HepG2 (cell line): ENCODE data around the gene IL1RAP. TPM values are rescaled to one million over a fixed set of nuclear protein-coding genes. Genes with fewer than 3 reads are reported as not detected.

Source experiments
- ATAC-seq: fragments of 200-7000 bp; cut with Tn5 transposase; 3 replicates; pipeline ENCODE4 v1.9.1; 2020; ENCODE audit warnings: mild to moderate bottlenecking, moderate library complexity
- BruUV-seq: library from RNA; stranded (reverse); fragments of 400-500 nt; replicated peaks from 2 replicates; lab custom pipeline; 2021; lab: Mats Ljungman, UMichigan
- CTCF ChIA-PET: fragments of 300-600 bp; formaldehyde crosslinking; extraction: SDS; loops from one replicate; lab custom pipeline; 2021; ENCODE audit warnings: low total read pairs, inconsistent platforms, low intra/inter-chr PET ratio; lab: Yijun Ruan, JAX
- POLR2A ChIA-PET: fragments of 350-600 bp; sonication (Branson Sonifier 250); formaldehyde crosslinking; loops from one replicate; lab custom pipeline; 2020; ENCODE audit warnings: antibody characterized with exemption, inconsistent platforms; lab: Yijun Ruan, JAX
- DNase-seq: peaks from one replicate; pipeline ENCODE4 v3.0.0-alpha.2; 2015; ENCODE audit warnings: low spot score
- FAIRE-seq: peaks from 3 replicates; lab custom pipeline; 2011; peaks lifted over from hg19 to GRCh38; lab: Jason Lieb, UNC
- H2AFZ ChIP-seq: one replicate; pipeline ENCODE4 v1.6.1; 2011; ENCODE audit warnings: low read length, inconsistent platforms
- H3K27ac ChIP-seq: fragments of 300-600 bp; 3 replicates; pipeline ENCODE4 v1.8.0; 2011; ENCODE audit warnings: mixed run types, mild to moderate bottlenecking, mixed read lengths, low read length, inconsistent platforms; ENCODE audit not compliant: insufficient read depth; ENCODE audit errors: extremely low read length
- H3K27me3 ChIP-seq, 2 experiments: fragments of 200-600 bp in 1 of 2; 2 replicates in 1 of 2; 3 replicates in 1 of 2; pipeline versions ENCODE4 v1.6.0 to v1.8.0; 2011; ENCODE audit warnings: low read length in 2 of 2, mild to moderate bottlenecking in 2 of 2, moderate library complexity in 2 of 2, inconsistent platforms in 1 of 2; ENCODE audit not compliant: insufficient read depth in 2 of 2, control insufficient read depth in 1 of 2
- H3K36me3 ChIP-seq, 2 experiments: fragments of 200-600 bp in 1 of 2; replicated peaks in 1 of 2; 2 replicates in 1 of 2; 3 replicates in 1 of 2; pipeline versions ENCODE4 v1.5.1 to v1.8.0; 2011; ENCODE audit warnings: low read length in 2 of 2, inconsistent platforms in 1 of 2; ENCODE audit not compliant: insufficient read depth in 2 of 2, control insufficient read depth in 1 of 2
- H3K4me1 ChIP-seq: 2 replicates; pipeline ENCODE4 v1.5.1; 2012; ENCODE audit warnings: low read length, inconsistent platforms; ENCODE audit not compliant: insufficient read depth
- H3K4me2 ChIP-seq: 2 replicates; pipeline ENCODE4 v1.6.0; 2011; ENCODE audit warnings: low read depth, low read length, inconsistent platforms
- H3K4me3 ChIP-seq, 3 experiments: fragments of 200-600 bp in 1 of 3; sonication (generic), shearing (Covaris generic) in 1 of 3; replicated peaks in 1 of 3; 2 replicates each; pipeline ENCODE4 v1.5.1; 2011 to 2016; ENCODE audit warnings: low read length in 3 of 3, inconsistent platforms in 2 of 3, low read depth in 2 of 3, mild to moderate bottlenecking in 2 of 3, control low read depth in 1 of 3, mixed read lengths in 1 of 3; ENCODE audit not compliant: insufficient read depth in 1 of 3
- H3K79me2 ChIP-seq: one replicate; pipeline ENCODE4 v1.6.1; 2011; ENCODE audit warnings: low read length, inconsistent platforms; ENCODE audit not compliant: insufficient read depth
- H3K9ac ChIP-seq: 2 replicates; pipeline ENCODE4 v1.6.0; 2011; ENCODE audit warnings: mild to moderate bottlenecking, low read depth, low read length, inconsistent platforms; ENCODE audit not compliant: insufficient read depth
- H3K9me3 ChIP-seq: 2 replicates; pipeline ENCODE4 v1.5.1; 2012; ENCODE audit warnings: mild to moderate bottlenecking, low read length
- H4K20me1 ChIP-seq: 2 replicates; pipeline ENCODE4 v1.6.0; 2011; ENCODE audit warnings: inconsistent platforms, mild to moderate bottlenecking, low read length, moderate library complexity; ENCODE audit not compliant: insufficient read depth
- BCL6 ChIP-seq: IDR thresholded peaks from 2 replicates; pipeline ENCODE4 v1.6.1; 2016; ENCODE audit warnings: missing genetic modification reagents, missing compliant biosample characterization
- HNRNPH1 ChIP-seq: fragments of 200-400 bp; formaldehyde crosslinking; optimal IDR thresholded peaks from 2 replicates; pipeline ENCODE3; 2017; ENCODE audit warnings: mild to moderate bottlenecking, low read depth, low read length
- HOXD1 ChIP-seq: sonication (generic); formaldehyde crosslinking; IDR thresholded peaks from 2 replicates; pipeline ENCODE4 v1.5.0; 2020; ENCODE audit warnings: missing genetic modification reagents
- ZC3H13 ChIP-seq: sonication (generic); formaldehyde crosslinking; IDR thresholded peaks from 2 replicates; pipeline ENCODE4 v1.8.1; 2023; ENCODE audit warnings: mild to moderate bottlenecking, missing genetic modification reagents, moderate library complexity
- ZNF225 ChIP-seq: sonication (generic); formaldehyde crosslinking; IDR thresholded peaks from 2 replicates; pipeline ENCODE4 v1.4.0; 2020; ENCODE audit warnings: mild to moderate bottlenecking, missing genetic modification reagents
- ZNF264 ChIP-seq: sonication (generic); formaldehyde crosslinking; IDR thresholded peaks from 2 replicates; pipeline ENCODE4 v1.4.0; 2020; ENCODE audit warnings: missing genetic modification reagents
- ZNF30 ChIP-seq: sonication (generic); formaldehyde crosslinking; IDR thresholded peaks from 2 replicates; pipeline ENCODE4 v1.5.0; 2020; ENCODE audit warnings: mild to moderate bottlenecking, missing genetic modification reagents
- ZNF7 ChIP-seq: IDR thresholded peaks from 2 replicates; pipeline ENCODE4 v1.6.1; 2016; ENCODE audit warnings: missing biosample characterization, missing genetic modification reagents
- ZNF747 ChIP-seq: sonication (generic); formaldehyde crosslinking; IDR thresholded peaks from 2 replicates; pipeline ENCODE4 v1.8.1; 2023; ENCODE audit warnings: missing genetic modification reagents, mild to moderate bottlenecking, borderline replicate concordance
- ZNF775 ChIP-seq: sonication (generic); formaldehyde crosslinking; IDR thresholded peaks from 2 replicates; pipeline ENCODE4 v1.4.0; 2020; ENCODE audit warnings: missing genetic modification reagents, mild to moderate bottlenecking, moderate library complexity, borderline replicate concordance
- ZNF780A ChIP-seq: sonication (generic); formaldehyde crosslinking; IDR thresholded peaks from 2 replicates; pipeline ENCODE4 v1.8.0; 2022; ENCODE audit warnings: mild to moderate bottlenecking, missing genetic modification reagents, moderate library complexity
- WGBS: methylation state at CpG from one replicate; pipeline ENCODE4 v1.1.6; 2017; ENCODE audit warnings: low lambda C conversion rate; 5-methylcytosine and 5-hydroxymethylcytosine counted together
- in situ Hi-C: cut with HindIII; loops from 2 replicates; pipeline ENCODE4 v1.10.0; 2017; ENCODE audit warnings: low pct_unique_long_range_greater_than_20kb; ENCODE audit not compliant: extremely low pct_ligation_motif_present
- intact Hi-C: fragments of 100-400 bp; cut with micrococcal nuclease; formaldehyde crosslinking; loops from one replicate; pipeline ENCODE4 v1.10.0; 2022; ENCODE audit not compliant: unreplicated experiment
- polyA plus RNA-seq, 8 experiments: library from polyadenylated mRNA; depleted of rRNA in 3 of 8; stranded (reverse) in 7 of 8; unstranded in 1 of 8; fragments of >200 nt; fragmentation: Illumina TruSeq in 4 of 8; extraction: Trizol in 4 of 8; gene quantifications; 2 replicates each; pipeline versions ENCODE4 v1.2.1 to v1.2.3, GENCODE V29; 2011 to 2016; ENCODE audit warnings: low read depth in 4 of 8, missing spikeins in 1 of 8, mixed read lengths in 1 of 8; ENCODE audit not compliant: insufficient read depth in 1 of 8
- total RNA-seq, 5 experiments: library from RNA; depleted of rRNA; stranded (reverse); fragments of >200 nt; fragmentation: Illumina TruSeq; extraction: Trizol; gene quantifications; 2 replicates each; pipeline ENCODE4 v1.2.3, GENCODE V29; 2016; ENCODE audit warnings: low read depth in 1 of 5
- TF ChIP-seq, protein P1 (sequence below): sonication (generic); formaldehyde crosslinking; IDR thresholded peaks from 2 replicates; pipeline ENCODE4 v1.4.0; 2020; ENCODE audit warnings: missing genetic modification reagents, mild to moderate bottlenecking, borderline replicate concordance
- TF ChIP-seq, protein P2 (sequence below): sonication (generic); formaldehyde crosslinking; IDR thresholded peaks from 2 replicates; pipeline ENCODE4 v1.4.0; 2020; ENCODE audit warnings: missing genetic modification reagents

The IL1RAP gene
- total and polyA plus RNA-seq, 2 of the 13 experiments (the other 11 are each of a cell fraction or from before 2014, with no cell fraction given): 18.3 to 54.9 TPM

DNA sequence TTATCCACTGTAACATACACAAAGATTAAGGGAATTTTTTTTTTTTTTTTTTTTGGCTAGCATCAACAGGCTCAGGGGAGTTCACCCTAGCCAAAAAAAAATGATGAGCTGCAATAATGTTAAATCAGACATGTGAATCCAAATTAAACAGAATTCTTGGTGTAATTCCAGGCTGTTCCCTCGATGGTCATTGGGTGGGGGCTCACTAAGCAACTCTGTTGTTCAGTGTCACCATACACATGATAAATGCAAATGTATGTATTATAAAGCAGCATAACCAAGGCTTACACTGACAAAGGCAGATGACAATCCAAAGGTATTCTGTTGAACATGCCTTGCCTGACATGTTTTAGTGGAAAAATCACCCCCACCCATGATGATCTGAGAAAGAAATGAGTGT lies 29.0 kb downstream of the IL1RAP start (continued):
- TF ChIP-seq, protein P1, sequence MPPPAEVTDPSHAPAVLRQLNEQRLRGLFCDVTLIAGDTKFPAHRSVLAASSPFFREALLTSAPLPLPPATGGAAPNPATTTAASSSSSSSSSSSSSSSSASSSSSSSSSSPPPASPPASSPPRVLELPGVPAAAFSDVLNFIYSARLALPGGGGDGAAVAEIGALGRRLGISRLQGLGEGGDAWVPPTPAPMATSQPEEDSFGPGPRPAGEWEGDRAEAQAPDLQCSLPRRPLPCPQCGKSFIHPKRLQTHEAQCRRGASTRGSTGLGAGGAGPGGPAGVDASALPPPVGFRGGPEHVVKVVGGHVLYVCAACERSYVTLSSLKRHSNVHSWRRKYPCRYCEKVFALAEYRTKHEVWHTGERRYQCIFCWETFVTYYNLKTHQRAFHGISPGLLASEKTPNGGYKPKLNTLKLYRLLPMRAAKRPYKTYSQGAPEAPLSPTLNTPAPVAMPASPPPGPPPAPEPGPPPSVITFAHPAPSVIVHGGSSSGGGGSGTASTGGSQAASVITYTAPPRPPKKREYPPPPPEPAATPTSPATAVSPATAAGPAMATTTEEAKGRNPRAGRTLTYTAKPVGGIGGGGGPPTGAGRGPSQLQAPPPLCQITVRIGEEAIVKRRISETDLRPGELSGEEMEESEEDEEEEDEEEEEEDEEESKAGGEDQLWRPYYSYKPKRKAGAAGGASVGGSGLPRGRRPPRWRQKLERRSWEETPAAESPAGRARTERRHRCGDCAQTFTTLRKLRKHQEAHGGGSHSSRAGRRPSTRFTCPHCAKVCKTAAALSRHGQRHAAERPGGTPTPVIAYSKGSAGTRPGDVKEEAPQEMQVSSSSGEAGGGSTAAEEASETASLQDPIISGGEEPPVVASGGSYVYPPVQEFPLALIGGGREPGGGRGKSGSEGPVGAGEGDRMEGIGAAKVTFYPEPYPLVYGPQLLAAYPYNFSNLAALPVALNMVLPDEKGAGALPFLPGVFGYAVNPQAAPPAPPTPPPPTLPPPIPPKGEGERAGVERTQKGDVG (CRISPR knock-in tag): no peak
- TF ChIP-seq ZNF264 (CRISPR knock-in tag): no peak
- no peak for TF ChIP-seq BCL6 (CRISPR knock-in tag)
- TF ChIP-seq ZNF7 (CRISPR knock-in tag): no peak
- no peak for TF ChIP-seq ZNF780A (CRISPR knock-in tag)
- no peak for TF ChIP-seq ZNF775 (CRISPR knock-in tag)
- TF ChIP-seq ZNF225: no peak

DNA sequence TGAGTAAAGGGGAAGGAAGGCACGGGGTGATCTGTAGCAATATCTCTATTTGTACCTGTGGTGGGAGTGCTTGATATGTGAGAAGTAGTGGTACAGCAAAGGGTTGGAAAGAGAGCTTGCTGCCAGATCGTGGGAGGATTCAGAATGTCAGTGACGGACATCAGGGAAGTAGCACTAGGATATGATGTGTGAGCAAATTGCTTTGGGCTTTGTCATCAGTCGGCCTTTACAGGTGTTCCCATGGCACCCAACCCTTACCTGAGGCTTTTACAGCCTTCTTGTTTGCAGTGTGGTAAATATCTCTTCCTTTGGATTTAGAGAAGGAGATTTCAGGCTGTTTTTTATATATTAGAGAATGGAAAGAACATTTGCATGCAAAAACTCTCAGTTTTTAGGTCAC lies 29.8 kb downstream of the IL1RAP start:
- 97% methylated on average over 4 of the region's 4 CpGs for WGBS
- no peaks in the 10 kb centered on the region for H4K20me1 ChIP-seq
- no peak overlapping the region for H3K27ac ChIP-seq
- ATAC-seq (no peak), FAIRE-seq (no peak), DNase-seq (no peak)
- H3K4me2 ChIP-seq: no peak overlapping the region
- H2AFZ ChIP-seq: no peak overlapping the region
- in situ Hi-C loops (no loop called here), intact Hi-C loops (loop anchor here (10.0 kb wide), 1 partner anchor 209 kb away; no protein-coding TSS in a partner anchor)
- no peak overlapping the region for H3K4me3 ChIP-seq
- BruUV-seq: no TSS peak
- no peak overlapping the region for H3K9ac ChIP-seq
- no peaks in the 10 kb centered on the region for H3K9me3 ChIP-seq
- H3K79me2 ChIP-seq: peaks cover 71% of the 10 kb centered on the region
- TF ChIP-seq, protein P2, sequence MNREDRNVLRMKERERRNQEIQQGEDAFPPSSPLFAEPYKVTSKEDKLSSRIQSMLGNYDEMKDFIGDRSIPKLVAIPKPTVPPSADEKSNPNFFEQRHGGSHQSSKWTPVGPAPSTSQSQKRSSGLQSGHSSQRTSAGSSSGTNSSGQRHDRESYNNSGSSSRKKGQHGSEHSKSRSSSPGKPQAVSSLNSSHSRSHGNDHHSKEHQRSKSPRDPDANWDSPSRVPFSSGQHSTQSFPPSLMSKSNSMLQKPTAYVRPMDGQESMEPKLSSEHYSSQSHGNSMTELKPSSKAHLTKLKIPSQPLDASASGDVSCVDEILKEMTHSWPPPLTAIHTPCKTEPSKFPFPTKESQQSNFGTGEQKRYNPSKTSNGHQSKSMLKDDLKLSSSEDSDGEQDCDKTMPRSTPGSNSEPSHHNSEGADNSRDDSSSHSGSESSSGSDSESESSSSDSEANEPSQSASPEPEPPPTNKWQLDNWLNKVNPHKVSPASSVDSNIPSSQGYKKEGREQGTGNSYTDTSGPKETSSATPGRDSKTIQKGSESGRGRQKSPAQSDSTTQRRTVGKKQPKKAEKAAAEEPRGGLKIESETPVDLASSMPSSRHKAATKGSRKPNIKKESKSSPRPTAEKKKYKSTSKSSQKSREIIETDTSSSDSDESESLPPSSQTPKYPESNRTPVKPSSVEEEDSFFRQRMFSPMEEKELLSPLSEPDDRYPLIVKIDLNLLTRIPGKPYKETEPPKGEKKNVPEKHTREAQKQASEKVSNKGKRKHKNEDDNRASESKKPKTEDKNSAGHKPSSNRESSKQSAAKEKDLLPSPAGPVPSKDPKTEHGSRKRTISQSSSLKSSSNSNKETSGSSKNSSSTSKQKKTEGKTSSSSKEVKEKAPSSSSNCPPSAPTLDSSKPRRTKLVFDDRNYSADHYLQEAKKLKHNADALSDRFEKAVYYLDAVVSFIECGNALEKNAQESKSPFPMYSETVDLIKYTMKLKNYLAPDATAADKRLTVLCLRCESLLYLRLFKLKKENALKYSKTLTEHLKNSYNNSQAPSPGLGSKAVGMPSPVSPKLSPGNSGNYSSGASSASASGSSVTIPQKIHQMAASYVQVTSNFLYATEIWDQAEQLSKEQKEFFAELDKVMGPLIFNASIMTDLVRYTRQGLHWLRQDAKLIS (CRISPR knock-in tag): no peak
- TF ChIP-seq ZC3H13 (CRISPR knock-in tag) (no peak), ZNF747 (CRISPR knock-in tag) (no peak), HNRNPH1 (no peak), ZNF30 (CRISPR knock-in tag) (no peak), HOXD1 (CRISPR knock-in tag) (no peak)
- H3K4me1 ChIP-seq: peaks cover 88% of the 10 kb centered on the region
- POLR2A ChIA-PET: no interaction called here
- no peaks in the 10 kb centered on the region for H3K27me3 ChIP-seq
- CTCF ChIA-PET: no interaction called here
- no peaks in the 10 kb centered on the region; a peak in 1 of 5 replicates for H3K36me3 ChIP-seq
